ENCODE data around the gene HOXC6. TPM values are rescaled to one million over a fixed set of nuclear protein-coding genes. Genes with fewer than 3 reads are reported as not detected.

HOXC6 gene
- total and polyA plus RNA-seq, 2 experiments from 2014 or later = not detected

DNA sequence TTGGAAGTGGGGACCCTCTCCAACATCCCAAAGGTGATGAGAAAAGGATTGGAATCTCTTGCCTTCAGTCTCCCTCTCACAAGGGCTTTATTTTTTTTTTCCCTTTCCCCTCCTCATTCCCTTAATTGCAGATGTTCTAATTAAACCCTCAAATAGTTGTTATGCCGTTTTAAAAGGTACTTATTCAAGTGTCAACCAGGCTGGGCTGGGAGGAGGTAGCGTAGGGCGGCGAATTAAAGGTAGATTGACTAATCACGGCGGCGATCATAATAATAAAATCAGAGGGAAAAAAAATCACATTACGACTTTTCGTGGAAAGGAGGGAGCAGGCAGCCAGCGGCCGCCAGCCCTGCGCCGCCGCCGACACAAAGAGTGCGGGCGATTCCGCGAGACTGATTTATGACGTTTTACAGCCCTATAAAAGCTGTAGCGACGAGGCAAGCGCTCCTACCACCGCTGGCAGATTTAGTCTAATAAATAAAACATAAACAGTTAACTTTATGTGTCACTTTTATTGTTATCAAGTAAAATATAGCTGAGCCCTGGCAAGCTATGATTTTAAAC, 23.7 kb downstream of the HOXC6 start:
- Histone ChIP-seq H3K36me3 (ENCODE audit: insufficient read depth) (peaks cover 3% of the 10 kb centered on the region; the same call in 1 of the 2 replicates), H3K27me3 (ENCODE audit: insufficient read depth) (peaks cover 100% of the 10 kb centered on the region), H2AFZ (no peak overlapping the region), H3F3A (replicated peaks; ENCODE audit: low read depth) (peaks cover 53% of the 10 kb centered on the region), H3K9me2 (ENCODE audit: insufficient read depth) (no peaks in the 10 kb centered on the region), H3K4me2 (peak overlapping the region; percentile 82), H3K79me2 (replicated peaks; ENCODE audit: insufficient read depth) (no peaks in the 10 kb centered on the region), H3K4me3 (0 out of 2 replicates have a peak overlapping the region, but pooled peaks have one; percentile 53), H3K4me1 (ENCODE audit: insufficient read depth) (peaks cover 85% of the 10 kb centered on the region), H3K27ac (ENCODE audit: low read depth) (no peak overlapping the region), H4K20me1 (replicated peaks; ENCODE audit: insufficient read depth) (peaks cover 49% of the 10 kb centered on the region)
- DNase-seq (ENCODE audit: low spot score) (no peak), ATAC-seq (no peak)
- TF ChIP-seq, protein P1, sequence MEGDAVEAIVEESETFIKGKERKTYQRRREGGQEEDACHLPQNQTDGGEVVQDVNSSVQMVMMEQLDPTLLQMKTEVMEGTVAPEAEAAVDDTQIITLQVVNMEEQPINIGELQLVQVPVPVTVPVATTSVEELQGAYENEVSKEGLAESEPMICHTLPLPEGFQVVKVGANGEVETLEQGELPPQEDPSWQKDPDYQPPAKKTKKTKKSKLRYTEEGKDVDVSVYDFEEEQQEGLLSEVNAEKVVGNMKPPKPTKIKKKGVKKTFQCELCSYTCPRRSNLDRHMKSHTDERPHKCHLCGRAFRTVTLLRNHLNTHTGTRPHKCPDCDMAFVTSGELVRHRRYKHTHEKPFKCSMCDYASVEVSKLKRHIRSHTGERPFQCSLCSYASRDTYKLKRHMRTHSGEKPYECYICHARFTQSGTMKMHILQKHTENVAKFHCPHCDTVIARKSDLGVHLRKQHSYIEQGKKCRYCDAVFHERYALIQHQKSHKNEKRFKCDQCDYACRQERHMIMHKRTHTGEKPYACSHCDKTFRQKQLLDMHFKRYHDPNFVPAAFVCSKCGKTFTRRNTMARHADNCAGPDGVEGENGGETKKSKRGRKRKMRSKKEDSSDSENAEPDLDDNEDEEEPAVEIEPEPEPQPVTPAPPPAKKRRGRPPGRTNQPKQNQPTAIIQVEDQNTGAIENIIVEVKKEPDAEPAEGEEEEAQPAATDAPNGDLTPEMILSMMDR (conservative IDR thresholded peaks at IDR 0.05; ENCODE audit: low read depth in 2 of 2) = no peak
- TF ChIP-seq POLR2AphosphoS5 (IDR thresholded peaks at IDR 0.05; ENCODE audit: low read depth) (no peak), ZNF114 (CRISPR knock-in tag; IDR thresholded peaks at IDR 0.05) (no peak), ZNF462 (CRISPR knock-in tag; IDR thresholded peaks at IDR 0.05) (no peak), ZNF331 (CRISPR knock-in tag; IDR thresholded peaks at IDR 0.05; ENCODE audit: low read depth) (no peak), EZH2 (IDR thresholded peaks at IDR 0.05; ENCODE audit: low read depth, unreplicated experiment) (peak; percentile 97), CREB1 (CRISPR knock-in tag; IDR thresholded peaks at IDR 0.05; ENCODE audit: low read depth) (no peak), REST (IDR thresholded peaks at IDR 0.05; ENCODE audit: unreplicated experiment) (no peak)
- Mint-ChIP-seq H3K4me3 (peak overlapping the region; percentile 2; the same call in 1 of the 3 replicates), H3K4me1 (peaks cover 46% of the 10 kb centered on the region), H3K27me3 (ENCODE audit: insufficient read depth, low read depth, poor library complexity) (peaks cover 99% of the 10 kb centered on the region), H3K36me3 (ENCODE audit: low read depth) (no peaks in the 10 kb centered on the region), H3K27ac (no peak overlapping the region), H3K9me3 (no peaks in the 10 kb centered on the region; the same call in 2 of the 3 replicates)

All from GM23338 (cell line).